Keratinocyte (primary cell): ENCODE data around the gene VPS13C. TPM values are rescaled to one million over a fixed set of nuclear protein-coding genes. Genes with fewer than 3 reads are reported as not detected.

Source experiments
- DNase-seq: peaks from one replicate; pipeline ENCODE4 v3.0.0-alpha.2; 2011; ENCODE audit warnings: low read depth, missing footprints, low spot score
- FAIRE-seq: peaks from 2 replicates; lab custom pipeline; 2011; peaks lifted over from hg19 to GRCh38; lab: Jason Lieb, UNC
- H2AFZ ChIP-seq: 2 replicates; pipeline ENCODE4 v1.6.0; 2012; ENCODE audit warnings: low read length, control low read depth, inconsistent platforms; ENCODE audit not compliant: control insufficient read depth
- H3K27ac ChIP-seq: 2 replicates; pipeline ENCODE4 v1.5.1; 2011; ENCODE audit warnings: low read length; ENCODE audit not compliant: control insufficient read depth, insufficient read depth
- H3K27me3 ChIP-seq: 3 replicates; pipeline ENCODE4 v1.6.0; 2011; ENCODE audit warnings: low read length; ENCODE audit not compliant: control insufficient read depth, insufficient read depth; ENCODE audit errors: extremely low read depth
- H3K36me3 ChIP-seq, 2 experiments: 2 replicates in 1 of 2; 3 replicates in 1 of 2; pipeline ENCODE4 v1.5.1; 2011; ENCODE audit warnings: low read length in 2 of 2, mild to moderate bottlenecking in 1 of 2; ENCODE audit not compliant: control insufficient read depth in 2 of 2, insufficient read depth in 2 of 2; ENCODE audit errors: extremely low read depth in 1 of 2
- H3K4me1 ChIP-seq: 3 replicates; pipeline ENCODE4 v1.5.1; 2011; ENCODE audit warnings: low read length; ENCODE audit not compliant: control insufficient read depth, insufficient read depth; ENCODE audit errors: extremely low read depth
- H3K4me2 ChIP-seq: 3 replicates; pipeline ENCODE4 v1.6.0; 2011; ENCODE audit warnings: low read depth, low read length; ENCODE audit not compliant: control insufficient read depth, insufficient read depth; ENCODE audit errors: extremely low read depth
- H3K4me3 ChIP-seq, 3 experiments: fragments of 200-600 bp in 1 of 3; sonication (generic) in 1 of 3; 2 replicates in 2 of 3; 3 replicates in 1 of 3; pipeline ENCODE4 v1.5.1; 2011 to 2016; ENCODE audit warnings: low read length in 3 of 3, mild to moderate bottlenecking in 3 of 3, control low read depth in 2 of 3, inconsistent platforms in 1 of 3, low read depth in 1 of 3, mixed read lengths in 1 of 3, mixed run types in 1 of 3, moderate library complexity in 1 of 3; ENCODE audit not compliant: control insufficient read depth in 2 of 3, insufficient read depth in 2 of 3; ENCODE audit errors: extremely low read depth in 1 of 3
- H3K79me2 ChIP-seq: 2 replicates; pipeline ENCODE4 v1.6.0; 2012; ENCODE audit warnings: low read length; ENCODE audit not compliant: control insufficient read depth, insufficient read depth
- H3K9ac ChIP-seq: 3 replicates; pipeline ENCODE4 v1.6.0; 2011; ENCODE audit warnings: low read length; ENCODE audit not compliant: control insufficient read depth, insufficient read depth; ENCODE audit errors: extremely low read depth
- H3K9me1 ChIP-seq: 3 replicates; pipeline ENCODE4 v1.6.0; 2011; ENCODE audit warnings: low read length; ENCODE audit not compliant: control insufficient read depth, insufficient read depth; ENCODE audit errors: extremely low read depth
- H3K9me3 ChIP-seq: 2 replicates; pipeline ENCODE4 v1.5.1; 2012; ENCODE audit warnings: low read depth, low read length; ENCODE audit not compliant: control insufficient read depth
- H4K20me1 ChIP-seq: 3 replicates; pipeline ENCODE4 v1.6.0; 2011; ENCODE audit warnings: low read length; ENCODE audit not compliant: control insufficient read depth, insufficient read depth; ENCODE audit errors: extremely low read depth
- EZH2 ChIP-seq: IDR thresholded peaks from one replicate; pipeline ENCODE4 v1.6.1; 2012; ENCODE audit warnings: inconsistent platforms, mild to moderate bottlenecking, low read length, moderate library complexity
- dilution Hi-C: fragments of 300-500 bp; cut with MboI; formaldehyde crosslinking; loops from one replicate; pipeline ENCODE4 v1.7.0; 2020; ENCODE audit warnings: low sequenced_read_pairs; ENCODE audit not compliant: extremely low pct_ligation_motif_present
- polyA plus RNA-seq, 5 experiments: library from polyadenylated mRNA; depleted of rRNA in 3 of 5; stranded (reverse) in 3 of 5; stranded (forward) in 1 of 5; unstranded in 1 of 5; fragments of >200 nt; gene quantifications; 1 replicate in 1 of 5; 2 replicates in 3 of 5; 3 replicates in 1 of 5; pipeline versions ENCODE4 v1.2.1 to v1.2.3, GENCODE V29; 2011 to 2012; ENCODE audit warnings: missing spikeins in 2 of 5, low read depth in 1 of 5, low replicate concordance in 1 of 5
- TF ChIP-seq, protein P1 (sequence below), 3 experiments: IDR thresholded peaks in 1 of 3; conservative IDR thresholded peaks in 1 of 3; optimal IDR thresholded peaks in 1 of 3; 2 replicates in 2 of 3; 3 replicates in 1 of 3; pipeline versions ENCODE3 to v1.5.1; 2011; ENCODE audit warnings: low read length in 3 of 3, mild to moderate bottlenecking in 3 of 3, moderate library complexity in 2 of 3, control low read depth in 1 of 3, inconsistent platforms in 1 of 3; ENCODE audit not compliant: insufficient read depth in 2 of 3; ENCODE audit errors: extremely low read depth in 1 of 3

Gene VPS13C
- polyA plus RNA-seq, 1 donor (not counting 4 experiments of a cell fraction or from before 2014, with no cell fraction given), result 13.5 TPM

DNA sequence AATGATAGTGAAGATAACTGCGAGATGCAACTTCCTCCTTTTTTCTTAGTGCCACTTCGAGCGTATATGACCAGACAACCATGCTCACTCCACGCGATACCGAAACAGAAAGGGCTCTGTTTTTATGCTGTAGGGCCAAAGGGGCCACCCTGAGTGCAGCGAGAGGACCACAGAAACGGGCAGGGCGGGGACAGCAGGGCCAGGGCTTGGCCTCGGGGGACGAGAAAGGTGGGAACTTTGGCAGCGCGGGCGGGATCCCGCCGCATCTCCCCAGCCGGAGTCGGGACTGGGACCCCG, 483 bp downstream of the VPS13C start:
- Histone ChIP-seq H3K27me3 (no peaks in the 10 kb centered on the region), H3K36me3 (no peaks in the 10 kb centered on the region), H3K9ac (peak overlapping the region; percentile 78), H3K79me2 (peaks cover 34% of the 10 kb centered on the region), H4K20me1 (no peaks in the 10 kb centered on the region), H3K4me2 (peak overlapping the region; percentile 88), H3K4me3 (peak overlapping the region; percentile 83 to 98 (median 93)), H2AFZ (peak overlapping the region; percentile 97), H3K27ac (peak overlapping the region; percentile 60), H3K9me3 (no peaks in the 10 kb centered on the region), H3K4me1 (peaks cover 26% of the 10 kb centered on the region), H3K9me1 (no peaks in the 10 kb centered on the region)
- dilution Hi-C loops, result no loop called here
- no peak for TF ChIP-seq EZH2
- TF ChIP-seq, protein P1, sequence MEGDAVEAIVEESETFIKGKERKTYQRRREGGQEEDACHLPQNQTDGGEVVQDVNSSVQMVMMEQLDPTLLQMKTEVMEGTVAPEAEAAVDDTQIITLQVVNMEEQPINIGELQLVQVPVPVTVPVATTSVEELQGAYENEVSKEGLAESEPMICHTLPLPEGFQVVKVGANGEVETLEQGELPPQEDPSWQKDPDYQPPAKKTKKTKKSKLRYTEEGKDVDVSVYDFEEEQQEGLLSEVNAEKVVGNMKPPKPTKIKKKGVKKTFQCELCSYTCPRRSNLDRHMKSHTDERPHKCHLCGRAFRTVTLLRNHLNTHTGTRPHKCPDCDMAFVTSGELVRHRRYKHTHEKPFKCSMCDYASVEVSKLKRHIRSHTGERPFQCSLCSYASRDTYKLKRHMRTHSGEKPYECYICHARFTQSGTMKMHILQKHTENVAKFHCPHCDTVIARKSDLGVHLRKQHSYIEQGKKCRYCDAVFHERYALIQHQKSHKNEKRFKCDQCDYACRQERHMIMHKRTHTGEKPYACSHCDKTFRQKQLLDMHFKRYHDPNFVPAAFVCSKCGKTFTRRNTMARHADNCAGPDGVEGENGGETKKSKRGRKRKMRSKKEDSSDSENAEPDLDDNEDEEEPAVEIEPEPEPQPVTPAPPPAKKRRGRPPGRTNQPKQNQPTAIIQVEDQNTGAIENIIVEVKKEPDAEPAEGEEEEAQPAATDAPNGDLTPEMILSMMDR (optimal IDR thresholded peaks at IDR 0.05 in 1 of 3, IDR thresholded peaks at IDR 0.05 in 1 of 3, conservative IDR thresholded peaks at IDR 0.05 in 1 of 3; ENCODE audit: extremely low read depth in 1 of 3, insufficient read depth in 2 of 3, low read length in 3 of 3), result no peak
- FAIRE-seq (no peak), DNase-seq (no peak)

DNA sequence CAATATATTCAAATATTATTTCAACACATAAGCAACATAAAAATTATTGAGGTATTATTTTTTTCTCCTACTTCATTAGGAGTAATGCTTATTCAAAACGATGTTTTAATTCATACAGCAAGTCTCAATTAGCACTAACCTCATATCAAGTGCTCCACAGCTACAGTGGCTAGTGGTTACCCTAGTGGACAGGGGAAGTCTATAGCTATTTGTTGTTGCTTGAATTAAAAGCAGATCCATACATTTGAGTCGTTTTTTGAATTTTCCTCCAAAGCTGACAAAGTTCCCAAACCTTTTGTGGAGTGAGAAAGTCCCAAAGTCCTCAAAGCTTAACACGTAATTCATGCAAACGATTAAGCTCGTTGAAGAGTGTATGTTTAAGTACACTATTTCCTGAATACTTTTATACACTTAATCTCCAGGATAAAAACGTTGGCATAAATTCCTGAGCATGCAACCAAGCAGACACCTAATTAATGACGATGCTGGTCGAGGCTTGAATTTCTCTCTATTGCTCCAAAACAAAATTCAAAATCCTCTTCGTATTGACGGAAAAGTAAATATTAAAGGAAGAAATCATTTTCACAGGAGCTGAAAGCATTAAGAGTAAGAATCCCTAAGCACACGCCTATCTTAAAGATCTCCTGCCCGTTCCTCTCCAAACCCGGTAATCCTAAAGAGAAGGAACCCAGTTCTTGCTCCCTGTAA, 985 bp downstream of the VPS13C start:
- H3K36me3 ChIP-seq, result no peaks in the 10 kb centered on the region
- peak overlapping the region; percentile 78 for H3K9ac ChIP-seq
- peaks cover 21% of the 10 kb centered on the region for H3K4me1 ChIP-seq
- peak overlapping the region; percentile 60 for H3K27ac ChIP-seq
- H3K4me2 ChIP-seq, result peak overlapping the region; percentile 88
- FAIRE-seq (no peak), DNase-seq (no peak)
- no peaks in the 10 kb centered on the region for H3K9me3 ChIP-seq
- H3K9me1 ChIP-seq, result no peaks in the 10 kb centered on the region
- H2AFZ ChIP-seq, result peak overlapping the region; percentile 97
- H3K4me3 ChIP-seq, result peak overlapping the region; percentile 83 to 98 (median 93)
- no peaks in the 10 kb centered on the region for H4K20me1 ChIP-seq
- no peaks in the 10 kb centered on the region for H3K27me3 ChIP-seq
- TF ChIP-seq, protein P1 (optimal IDR thresholded peaks at IDR 0.05 in 1 of 3, IDR thresholded peaks at IDR 0.05 in 1 of 3, conservative IDR thresholded peaks at IDR 0.05 in 1 of 3; ENCODE audit: extremely low read depth in 1 of 3, insufficient read depth in 2 of 3, low read length in 3 of 3), result peak in 1 of 3 experiments; percentile 13
- no peak for TF ChIP-seq EZH2
- peaks cover 34% of the 10 kb centered on the region for H3K79me2 ChIP-seq
- dilution Hi-C loops, result no loop called here
